Uterus (tissue), 2 donors: ENCODE measurements around the gene PODXL.
"Not testable (repeated sequence)": the region's sequence is repeated elsewhere in the genome, so short reads cannot be mapped to it uniquely, and the experiment has no call there.

Experiments used
- CTCF ChIP-seq, 4 experiments: fragments of 200-600 bp in 2 of 4; fragments of 450-650 bp in 2 of 4; sonication (generic) in 2 of 4; IDR thresholded peaks; one replicate each; pipeline ENCODE4 v1.5.1; 2016 to 2019; ENCODE audit warnings: antibody characterized with exemption in 4 of 4, mild to moderate bottlenecking in 2 of 4, moderate library complexity in 1 of 4
- POLR2A ChIP-seq, 2 donors: fragments of 450-650 bp; IDR thresholded peaks; one replicate each; pipeline ENCODE4 v1.6.1; 2016; ENCODE audit warnings: antibody characterized with exemption in 2 of 2, mild to moderate bottlenecking in 1 of 2, moderate library complexity in 1 of 2

- not testable (repeated sequence) for TF ChIP-seq CTCF, POLR2A (IDR thresholded peaks at IDR 0.05)
Observed at GRCh38 chr7:131462715-131463114, 93.7 kb downstream of the PODXL start.
